CD4-positive, CD25-positive, alpha-beta regulatory T cell (primary cell): ENCODE data around the gene CNTD1. TPM values are rescaled to one million over a fixed set of nuclear protein-coding genes. Genes with fewer than 3 reads are reported as not detected.
A peak's percentile ranks its signal among the peaks of the same experiment; 100 is the strongest.

ENCODE experiments used
- ATAC-seq, 2 donors: fragments of 150-1000 bp; cut with Tn5 transposase; one replicate each; pipeline ENCODE4 v1.10.0; 2021; ENCODE audit warnings: low read depth in 2 of 2, moderate number of reproducible peaks in 2 of 2, moderate library complexity in 1 of 2
- DNase-seq, 3 donors: peaks; one replicate each; pipeline versions ENCODE4 v3.0.0 to v3.0.0-alpha.2; 2012 to 2022; ENCODE audit warnings: mixed read lengths in 1 of 3
- H3K27ac ChIP-seq: one replicate; pipeline ENCODE4 v1.7.0; 2013; ENCODE audit warnings: mild to moderate bottlenecking, low read length; ENCODE audit not compliant: insufficient read depth, poor library complexity, severe bottlenecking
- H3K27me3 ChIP-seq: one replicate; pipeline ENCODE4 v1.7.0; 2013; ENCODE audit warnings: low read length; ENCODE audit not compliant: control insufficient read depth, insufficient read depth
- H3K36me3 ChIP-seq: one replicate; pipeline ENCODE4 v1.7.0; 2013; ENCODE audit warnings: mild to moderate bottlenecking, low read length, moderate library complexity; ENCODE audit not compliant: control insufficient read depth, insufficient read depth
- H3K4me1 ChIP-seq: 2 replicates; pipeline ENCODE4 v1.7.0; 2013; ENCODE audit warnings: mild to moderate bottlenecking, low read length; ENCODE audit not compliant: insufficient read depth, control insufficient read depth, poor library complexity, severe bottlenecking
- H3K4me3 ChIP-seq: one replicate; pipeline ENCODE4 v1.7.0; 2013; ENCODE audit warnings: low read depth, mild to moderate bottlenecking, low read length, moderate library complexity
- H3K9me3 ChIP-seq, 2 experiments: 1 replicate in 1 of 2; 2 replicates in 1 of 2; pipeline ENCODE4 v1.7.0; 2013; ENCODE audit warnings: low read length in 2 of 2, mild to moderate bottlenecking in 1 of 2, moderate library complexity in 1 of 2; ENCODE audit not compliant: control insufficient read depth in 2 of 2
- H3K27ac Mint-ChIP-seq, 3 donors: one replicate each; pipeline ENCODE4 v1.8.0; 2020 to 2022; ENCODE audit warnings: mild to moderate bottlenecking in 3 of 3, mixed read lengths in 3 of 3, moderate library complexity in 2 of 3
- H3K27me3 Mint-ChIP-seq: one replicate; pipeline ENCODE4 v1.8.0; 2022; ENCODE audit warnings: mild to moderate bottlenecking, mixed read lengths
- H3K36me3 Mint-ChIP-seq: one replicate; pipeline ENCODE4 v1.8.0; 2020; ENCODE audit warnings: mixed read lengths
- H3K4me1 Mint-ChIP-seq, 4 donors: one replicate each; pipeline ENCODE4 v1.8.0; 2020 to 2022; ENCODE audit warnings: mixed read lengths in 4 of 4, mild to moderate bottlenecking in 1 of 4
- H3K4me3 Mint-ChIP-seq, 4 donors: one replicate each; pipeline ENCODE4 v1.8.0; 2020 to 2022; ENCODE audit warnings: mild to moderate bottlenecking in 4 of 4, mixed read lengths in 4 of 4, moderate library complexity in 3 of 4
- H3K9me3 Mint-ChIP-seq, 7 donors: one replicate each; pipeline ENCODE4 v1.8.0; 2020 to 2022; ENCODE audit warnings: mixed read lengths in 7 of 7, mild to moderate bottlenecking in 3 of 7, moderate library complexity in 2 of 7
- polyA plus RNA-seq, 4 donors: library from polyadenylated mRNA; unstranded; fragments of 300-500 nt; fragmentation: Illumina TruSeq; gene quantifications; one replicate each; pipeline ENCODE4 v1.2.3, GENCODE V29; 2021
- total RNA-seq: library from RNA; stranded (reverse); gene quantifications from one replicate; pipeline ENCODE4 v1.2.3, GENCODE V29; 2022

Gene CNTD1
- total and polyA plus RNA-seq, 5 donors from 2014 or later, result 0.15 to 0.42 (median 0.28) TPM; not detected in 1

DNA sequence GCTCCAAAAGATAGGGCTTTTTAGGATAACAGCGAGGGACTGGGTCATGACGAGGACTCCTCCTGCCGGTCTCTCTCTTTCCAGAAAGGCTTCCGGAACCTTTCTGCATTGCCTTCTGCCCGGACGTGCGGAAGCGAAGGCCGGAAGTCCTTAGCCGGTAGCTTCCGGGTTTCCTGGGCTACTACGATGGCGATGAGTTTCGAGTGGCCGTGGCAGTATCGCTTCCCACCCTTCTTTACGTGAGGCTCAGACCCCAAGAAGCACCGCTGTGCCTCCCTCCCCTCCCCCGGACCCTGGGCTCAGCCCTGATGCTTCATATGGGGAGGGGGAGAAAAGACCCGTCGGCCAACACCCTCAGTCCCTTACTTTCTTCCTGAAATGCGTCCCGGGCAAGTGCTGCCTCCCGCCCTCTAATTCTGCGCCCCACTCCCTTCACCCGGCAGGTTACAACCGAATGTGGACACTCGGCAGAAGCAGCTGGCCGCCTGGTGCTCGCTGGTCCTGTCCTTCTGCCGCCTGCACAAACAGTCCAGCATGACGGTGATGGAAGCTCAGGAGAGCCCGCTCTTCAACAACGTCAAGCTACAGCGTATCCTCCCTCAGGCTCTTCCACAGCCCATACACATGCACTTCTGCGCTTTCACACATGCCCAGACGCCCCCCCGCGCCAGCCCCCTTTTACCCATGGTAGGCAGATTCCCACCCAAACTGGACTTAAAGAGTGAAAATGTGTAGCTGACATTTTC, 25.2 kb upstream of the CNTD1 start, which contains the start of gene VPS25:
VPS25 (plus strand) TSS at position 160 of the 746 bp plus-strand sequence; CDS start at position 187, 27 bp downstream.
- DNase-seq (peak; percentile 64 to 89 (median 75)), ATAC-seq (peak; percentile 93)
- Histone ChIP-seq H3K36me3 (peaks cover 33% of the 10 kb centered on the region), H3K4me3 (peak within 1 kb of the TSS; percentile 93), H3K4me1 (peaks cover 19% of the 10 kb centered on the region), H3K27ac (peak within 1 kb of the TSS; percentile 86), H3K9me3 (no peaks in the 10 kb centered on the region), H3K27me3 (no peaks in the 10 kb centered on the region)
- Mint-ChIP-seq H3K9me3 (no peaks in the 10 kb centered on the region), H3K4me1 (peaks cover 4 to 31% (median 18%) of the 10 kb centered on the region in 4 donors), H3K27ac (peak within 1 kb of the TSS; percentile 97 to 99 (median 99)), H3K27me3 (peaks cover 6% of the 10 kb centered on the region), H3K36me3 (peaks cover 25% of the 10 kb centered on the region), H3K4me3 (peak within 1 kb of the TSS; percentile 95 to 99 (median 98))

DNA sequence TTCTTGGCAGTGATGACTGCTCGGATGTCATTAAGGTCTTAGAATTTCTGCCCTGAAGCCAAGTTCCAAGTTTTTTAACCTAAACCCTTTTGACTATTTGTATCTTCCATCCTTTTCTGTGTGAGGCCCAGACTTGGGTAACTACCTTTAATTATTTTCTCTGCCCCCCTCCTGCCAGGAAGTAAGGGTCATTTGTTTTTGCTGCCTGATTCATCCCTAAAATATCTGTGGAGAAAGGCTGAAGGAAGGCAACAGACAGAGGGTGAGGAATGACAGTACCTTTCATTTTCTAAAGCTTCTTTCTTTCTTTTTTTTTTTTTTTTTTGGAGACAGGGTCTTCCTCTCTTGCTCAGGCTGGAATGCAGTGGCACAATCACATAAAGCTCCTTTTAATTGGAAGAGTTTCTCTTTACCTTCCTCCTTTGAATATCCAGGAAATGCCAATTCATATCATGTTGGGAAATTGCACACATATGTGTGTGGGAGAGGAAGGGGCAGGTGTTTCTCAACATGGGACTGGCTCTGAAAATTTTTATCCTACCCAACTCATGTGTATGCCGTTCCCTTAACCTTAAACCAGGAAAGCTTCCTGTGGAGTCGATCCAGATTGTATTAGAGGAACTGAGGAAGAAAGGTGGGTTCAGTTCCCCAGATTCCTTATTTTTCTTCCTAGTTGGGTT, 24.5 kb upstream of the CNTD1 start:
- H3K36me3 Mint-ChIP-seq, result peaks cover 32% of the 10 kb centered on the region
- H3K9me3 Mint-ChIP-seq, result no peaks in the 10 kb centered on the region
- no peak for ATAC-seq
- peaks cover 5% of the 10 kb centered on the region for H3K27me3 Mint-ChIP-seq
- peak overlapping the region; percentile 93 for H3K4me3 ChIP-seq
- H3K4me1 ChIP-seq, result peaks cover 19% of the 10 kb centered on the region
- H3K27me3 ChIP-seq, result no peaks in the 10 kb centered on the region
- peaks cover 4 to 32% (median 18%) of the 10 kb centered on the region in 4 donors for H3K4me1 Mint-ChIP-seq
- H3K27ac ChIP-seq, result peak overlapping the region; percentile 86
- peak overlapping the region; percentile 80 to 99 (median 99) for H3K27ac Mint-ChIP-seq
- DNase-seq, result no peak
- no peaks in the 10 kb centered on the region for H3K9me3 ChIP-seq
- peak overlapping the region; percentile 95 to 99 (median 98) for H3K4me3 Mint-ChIP-seq
- peaks cover 41% of the 10 kb centered on the region for H3K36me3 ChIP-seq

DNA sequence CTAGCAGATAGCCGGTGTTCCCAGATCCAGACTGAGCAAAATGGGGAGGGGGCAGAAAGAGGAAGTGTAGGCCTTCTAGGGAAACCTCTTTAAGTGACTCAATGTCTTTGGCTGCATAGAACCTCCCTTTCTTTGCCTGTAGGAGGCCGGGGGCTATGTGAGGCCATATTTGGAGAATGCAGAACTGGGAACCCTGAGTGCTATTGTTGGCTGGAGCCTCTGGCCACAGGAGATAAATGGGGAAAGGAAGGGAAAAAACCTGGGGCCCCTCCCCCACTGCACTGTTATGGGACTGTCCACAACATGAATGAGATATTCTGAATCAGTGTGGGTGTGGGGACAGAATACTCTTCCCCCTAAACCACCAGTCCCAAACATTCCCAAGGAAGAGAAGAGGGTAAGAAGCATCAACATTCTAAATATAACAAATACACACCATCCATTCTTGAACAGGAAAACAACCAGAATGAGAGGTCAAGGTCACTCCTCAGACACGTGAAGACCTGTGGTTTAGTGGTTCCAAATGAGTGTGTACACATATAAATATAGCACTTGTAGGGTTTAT, 23.0 kb upstream of the CNTD1 start:
- H3K36me3 Mint-ChIP-seq, result peaks cover 38% of the 10 kb centered on the region

DNA sequence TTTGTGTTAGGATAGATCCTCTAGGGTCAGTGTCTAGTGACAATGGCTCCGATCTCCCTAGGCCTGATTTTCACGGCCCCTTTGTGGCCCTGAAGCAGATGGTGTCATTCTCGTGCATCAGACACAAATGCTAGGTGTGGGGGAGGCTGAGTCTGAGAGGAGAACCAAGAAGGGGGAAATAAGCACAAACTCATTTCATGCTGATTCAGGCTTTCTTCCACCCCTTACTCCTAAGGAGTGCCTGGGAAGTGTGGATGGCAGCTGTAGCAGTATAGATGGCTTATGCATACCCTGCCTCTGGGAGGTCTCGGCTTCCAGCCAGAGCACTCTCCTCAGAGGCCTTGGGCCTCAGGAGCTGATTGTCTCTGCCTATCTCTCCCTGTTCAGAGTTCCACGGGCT, 20.1 kb upstream of the CNTD1 start:
- peaks cover 19% of the 10 kb centered on the region for H3K4me1 ChIP-seq
- H3K4me3 ChIP-seq, result no peak overlapping the region
- Mint-ChIP-seq H3K4me3 (peak overlapping the region in 1 of 4 donors; percentile 33), H3K27ac (no peak overlapping the region), H3K9me3 (peaks cover 0 to 4% (median 0%) of the 10 kb centered on the region in 7 donors), H3K36me3 (peaks cover 42% of the 10 kb centered on the region), H3K4me1 (peaks cover 0 to 36% (median 21%) of the 10 kb centered on the region in 4 donors), H3K27me3 (peaks cover 35% of the 10 kb centered on the region)
- DNase-seq (no peak), ATAC-seq (no peak)
- H3K36me3 ChIP-seq, result peaks cover 48% of the 10 kb centered on the region
- no peaks in the 10 kb centered on the region for H3K9me3 ChIP-seq
- H3K27ac ChIP-seq, result no peak overlapping the region
- peaks cover 14% of the 10 kb centered on the region for H3K27me3 ChIP-seq

More for the DNA sequence above, 23.0 kb upstream of the CNTD1 start:
- H3K9me3 Mint-ChIP-seq, result no peaks in the 10 kb centered on the region
- H3K4me3 Mint-ChIP-seq, result peak overlapping the region in 2 of 4 donors; percentile 64 to 95
- ATAC-seq (no peak), DNase-seq (no peak)
- H3K4me1 Mint-ChIP-seq, result peaks cover 4 to 39% (median 22%) of the 10 kb centered on the region in 4 donors
- Histone ChIP-seq H3K9me3 (no peaks in the 10 kb centered on the region), H3K27ac (no peak overlapping the region), H3K4me3 (no peak overlapping the region), H3K36me3 (peaks cover 48% of the 10 kb centered on the region), H3K27me3 (no peaks in the 10 kb centered on the region), H3K4me1 (peaks cover 22% of the 10 kb centered on the region)
- no peak overlapping the region for H3K27ac Mint-ChIP-seq
- peaks cover 14% of the 10 kb centered on the region for H3K27me3 Mint-ChIP-seq

DNA sequence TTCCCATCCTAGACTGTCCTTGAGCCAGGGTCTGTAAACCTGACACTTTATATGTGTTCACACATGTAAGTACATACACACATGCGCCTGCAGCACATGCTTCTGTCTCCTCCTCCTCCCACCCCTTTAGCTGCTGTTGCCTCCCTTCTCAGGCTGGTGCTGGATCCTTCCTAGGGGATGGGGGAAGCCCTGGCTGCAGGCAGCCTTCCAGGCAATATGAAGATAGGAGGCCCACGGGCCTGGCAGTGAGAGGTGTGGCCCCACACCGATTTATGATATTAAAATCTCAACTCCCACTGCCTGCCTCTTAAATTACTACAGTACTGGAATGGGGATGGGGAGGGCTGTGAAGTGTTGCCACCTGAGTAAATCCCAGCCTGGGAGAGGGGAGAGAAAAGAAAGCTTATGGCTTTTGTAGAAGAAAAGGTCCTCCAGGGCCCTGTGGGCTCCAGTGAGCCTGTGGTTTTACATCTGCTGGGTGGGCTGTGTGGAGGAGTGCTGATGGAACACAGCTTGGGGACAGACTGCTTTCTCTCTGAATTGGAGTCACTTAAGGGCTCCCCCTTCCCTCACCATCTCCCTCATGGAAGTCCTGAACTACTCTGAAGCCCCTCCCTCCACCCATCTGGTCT, 19.2 kb upstream of the CNTD1 start:
- Mint-ChIP-seq H3K4me1 (peaks cover 0 to 34% (median 13%) of the 10 kb centered on the region in 4 donors), H3K9me3 (peaks cover 0 to 4% (median 0%) of the 10 kb centered on the region in 7 donors), H3K27ac (peak overlapping the region in 1 of 3 donors; percentile 40), H3K36me3 (peaks cover 36% of the 10 kb centered on the region), H3K4me3 (peak overlapping the region in 2 of 4 donors; percentile 52 to 68), H3K27me3 (peaks cover 43% of the 10 kb centered on the region)
- Histone ChIP-seq H3K9me3 (no peaks in the 10 kb centered on the region), H3K4me1 (peaks cover 10% of the 10 kb centered on the region), H3K27me3 (peaks cover 17% of the 10 kb centered on the region), H3K27ac (no peak overlapping the region), H3K4me3 (no peak overlapping the region), H3K36me3 (peaks cover 48% of the 10 kb centered on the region)
- DNase-seq (no peak), ATAC-seq (no peak)

DNA sequence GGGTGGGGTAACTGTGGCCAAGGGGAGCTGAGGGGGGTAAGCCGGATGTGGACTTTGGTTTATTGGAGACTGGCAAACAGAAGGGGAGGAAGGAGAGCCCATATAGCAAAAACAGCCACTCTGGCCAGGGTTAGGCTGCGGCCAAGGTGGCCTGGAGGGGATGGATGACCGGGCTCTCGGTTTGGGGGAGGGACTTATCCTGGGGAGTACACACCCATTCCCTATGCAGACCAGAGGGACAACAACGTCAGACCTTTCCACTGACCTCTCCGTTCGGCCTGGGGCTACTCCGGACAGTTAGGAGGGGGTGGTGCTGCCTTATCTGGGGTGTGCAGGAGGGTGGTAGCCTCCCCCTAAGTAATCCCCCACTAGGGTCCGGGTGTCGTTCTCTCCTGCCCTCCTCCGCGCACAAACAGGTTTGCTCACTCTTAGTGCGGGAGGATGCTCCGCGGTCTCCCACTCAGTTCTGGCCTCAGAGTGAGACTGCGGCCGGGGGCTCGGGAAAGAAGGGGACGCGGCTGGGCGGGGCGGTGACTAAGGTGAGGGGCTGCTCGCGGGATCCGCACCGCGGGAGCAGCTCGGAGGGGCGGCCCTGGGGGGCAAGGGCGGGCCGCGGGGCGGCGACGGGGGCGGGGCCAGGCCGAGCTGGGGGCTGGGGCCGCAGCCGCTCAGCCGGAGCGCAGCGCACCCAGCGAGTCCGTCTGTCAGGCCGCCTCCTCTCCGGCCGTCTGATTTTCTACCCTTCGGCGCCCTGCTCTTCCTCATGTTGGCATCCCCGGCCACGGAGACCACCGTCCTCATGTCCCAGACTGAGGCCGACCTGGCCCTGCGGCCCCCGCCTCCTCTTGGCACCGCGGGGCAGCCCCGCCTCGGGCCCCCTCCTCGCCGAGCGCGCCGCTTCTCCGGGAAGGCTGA, 18.5 kb upstream of the CNTD1 start, which contains the start of gene WNK4:
WNK4 (plus strand) TSS at position 675 of the 915 bp plus-strand sequence; CDS start at position 764, 89 bp downstream.
- peaks cover 0 to 36% (median 14%) of the 10 kb centered on the region in 4 donors for H3K4me1 Mint-ChIP-seq
- H3K4me3 Mint-ChIP-seq, result peak within 1 kb of the TSS; percentile 42 to 68 (median 48)
- Histone ChIP-seq H3K27me3 (peaks cover 20% of the 10 kb centered on the region), H3K4me1 (peaks cover 13% of the 10 kb centered on the region), H3K9me3 (no peaks in the 10 kb centered on the region), H3K36me3 (peaks cover 44% of the 10 kb centered on the region), H3K27ac (no peak within 1 kb of the TSS), H3K4me3 (no peak within 1 kb of the TSS)
- DNase-seq, result no peak
- peaks cover 50% of the 10 kb centered on the region for H3K27me3 Mint-ChIP-seq
- no peak for ATAC-seq
- H3K9me3 Mint-ChIP-seq, result peaks cover 0 to 4% (median 0%) of the 10 kb centered on the region in 7 donors
- H3K36me3 Mint-ChIP-seq, result peaks cover 32% of the 10 kb centered on the region
- H3K27ac Mint-ChIP-seq, result peak within 1 kb of the TSS in 1 of 3 donors; percentile 63
